IPS-15b (cell line): ENCODE results near the gene MED25.

Source experiments
- H3K27me3 ChIP-seq: one replicate; pipeline ENCODE4 v1.6.1; 2013; ENCODE audit warnings: low read length; ENCODE audit not compliant: control insufficient read depth, insufficient read depth
- H3K36me3 ChIP-seq: one replicate; pipeline ENCODE4 v1.6.1; 2013; ENCODE audit warnings: low read length; ENCODE audit not compliant: control insufficient read depth, insufficient read depth
- H3K4me1 ChIP-seq: one replicate; pipeline ENCODE4 v1.6.1; 2013; ENCODE audit warnings: mild to moderate bottlenecking, low read length; ENCODE audit not compliant: control insufficient read depth, insufficient read depth
- H3K4me3 ChIP-seq: one replicate; pipeline ENCODE4 v1.5.1; 2013; ENCODE audit warnings: low read depth, low read length
- H3K9ac ChIP-seq: one replicate; pipeline ENCODE4 v1.6.1; 2013; ENCODE audit warnings: low read depth, mild to moderate bottlenecking, low read length
- H3K9me3 ChIP-seq: one replicate; pipeline ENCODE4 v1.6.1; 2013; ENCODE audit warnings: mild to moderate bottlenecking, low read length; ENCODE audit not compliant: control insufficient read depth, insufficient read depth

Gene MED25

GRCh38 chr19:49838885-49839588 lies 20.9 kb downstream of the MED25 start:
- peaks cover 39% of the 10 kb centered on the region for H3K36me3 ChIP-seq
- no peak overlapping the region for H3K9ac ChIP-seq

GRCh38 chr19:49839713-49840112 lies 21.6 kb downstream of the MED25 start:
- peaks cover 33% of the 10 kb centered on the region for H3K36me3 ChIP-seq
- no peak overlapping the region for H3K4me3 ChIP-seq
- no peaks in the 10 kb centered on the region for H3K9me3 ChIP-seq
- H3K4me1 ChIP-seq, result no peaks in the 10 kb centered on the region
- no peak overlapping the region for H3K9ac ChIP-seq
- no peaks in the 10 kb centered on the region for H3K27me3 ChIP-seq

More at GRCh38 chr19:49838885-49839588, 20.9 kb downstream of the MED25 start:
- Histone ChIP-seq H3K9me3 (no peaks in the 10 kb centered on the region), H3K4me1 (no peaks in the 10 kb centered on the region), H3K27me3 (no peaks in the 10 kb centered on the region), H3K4me3 (no peak overlapping the region)

DNA sequence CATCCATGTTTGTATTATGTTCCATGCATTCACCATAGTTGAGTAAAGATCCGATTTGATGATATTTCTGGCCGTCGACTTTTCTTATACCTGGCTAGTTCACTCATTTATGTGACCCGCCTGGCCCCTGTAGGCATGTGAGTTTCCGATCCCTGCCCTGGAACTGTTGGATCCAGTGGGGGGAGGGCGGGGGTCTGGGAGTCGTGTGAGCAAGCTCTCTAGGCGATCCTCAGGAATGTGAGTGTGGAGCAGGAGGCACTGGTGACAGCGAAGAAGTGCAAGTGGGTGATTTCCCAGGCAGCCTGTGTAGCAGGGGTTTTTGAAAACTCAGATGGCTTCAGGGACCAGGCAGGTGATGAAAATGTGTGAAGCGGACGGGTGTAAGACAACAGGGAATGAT lies 22.2 kb downstream of the MED25 start:
- H3K4me3 ChIP-seq, result no peak overlapping the region
- no peaks in the 10 kb centered on the region for H3K9me3 ChIP-seq
- peaks cover 27% of the 10 kb centered on the region for H3K36me3 ChIP-seq
- H3K9ac ChIP-seq, result no peak overlapping the region
- no peaks in the 10 kb centered on the region for H3K4me1 ChIP-seq
- H3K27me3 ChIP-seq, result no peaks in the 10 kb centered on the region

GRCh38 chr19:49840736-49841249 lies 22.7 kb downstream of the MED25 start:
- H3K9me3 ChIP-seq, result no peaks in the 10 kb centered on the region
- H3K4me1 ChIP-seq, result no peaks in the 10 kb centered on the region
- no peak overlapping the region for H3K4me3 ChIP-seq
- no peak overlapping the region for H3K9ac ChIP-seq
- no peaks in the 10 kb centered on the region for H3K27me3 ChIP-seq
- H3K36me3 ChIP-seq, result peaks cover 24% of the 10 kb centered on the region

DNA sequence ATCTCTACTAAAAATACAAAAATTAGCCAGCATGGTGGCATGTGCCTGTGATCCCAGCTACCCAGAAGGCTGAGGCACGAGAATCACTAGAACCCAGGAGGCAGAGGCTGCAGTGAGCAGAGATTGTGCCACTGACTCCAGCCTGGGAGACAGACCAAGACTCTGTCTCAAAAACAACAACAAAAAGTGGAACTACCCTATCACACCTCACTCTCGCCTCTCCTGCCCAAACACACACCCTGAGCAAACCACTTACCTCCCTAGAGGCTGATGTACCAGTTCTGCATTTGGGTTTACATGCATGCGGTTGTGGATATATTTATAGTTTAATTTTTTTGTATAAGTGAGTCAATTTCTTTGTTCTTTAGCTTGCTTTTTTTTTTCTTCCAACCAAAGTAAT lies 25.2 kb downstream of the MED25 start:
- H3K36me3 ChIP-seq, result peaks cover 3% of the 10 kb centered on the region
- H3K9me3 ChIP-seq, result no peaks in the 10 kb centered on the region
- no peak overlapping the region for H3K9ac ChIP-seq
- no peaks in the 10 kb centered on the region for H3K27me3 ChIP-seq
- no peak overlapping the region for H3K4me3 ChIP-seq
- no peaks in the 10 kb centered on the region for H3K4me1 ChIP-seq

DNA sequence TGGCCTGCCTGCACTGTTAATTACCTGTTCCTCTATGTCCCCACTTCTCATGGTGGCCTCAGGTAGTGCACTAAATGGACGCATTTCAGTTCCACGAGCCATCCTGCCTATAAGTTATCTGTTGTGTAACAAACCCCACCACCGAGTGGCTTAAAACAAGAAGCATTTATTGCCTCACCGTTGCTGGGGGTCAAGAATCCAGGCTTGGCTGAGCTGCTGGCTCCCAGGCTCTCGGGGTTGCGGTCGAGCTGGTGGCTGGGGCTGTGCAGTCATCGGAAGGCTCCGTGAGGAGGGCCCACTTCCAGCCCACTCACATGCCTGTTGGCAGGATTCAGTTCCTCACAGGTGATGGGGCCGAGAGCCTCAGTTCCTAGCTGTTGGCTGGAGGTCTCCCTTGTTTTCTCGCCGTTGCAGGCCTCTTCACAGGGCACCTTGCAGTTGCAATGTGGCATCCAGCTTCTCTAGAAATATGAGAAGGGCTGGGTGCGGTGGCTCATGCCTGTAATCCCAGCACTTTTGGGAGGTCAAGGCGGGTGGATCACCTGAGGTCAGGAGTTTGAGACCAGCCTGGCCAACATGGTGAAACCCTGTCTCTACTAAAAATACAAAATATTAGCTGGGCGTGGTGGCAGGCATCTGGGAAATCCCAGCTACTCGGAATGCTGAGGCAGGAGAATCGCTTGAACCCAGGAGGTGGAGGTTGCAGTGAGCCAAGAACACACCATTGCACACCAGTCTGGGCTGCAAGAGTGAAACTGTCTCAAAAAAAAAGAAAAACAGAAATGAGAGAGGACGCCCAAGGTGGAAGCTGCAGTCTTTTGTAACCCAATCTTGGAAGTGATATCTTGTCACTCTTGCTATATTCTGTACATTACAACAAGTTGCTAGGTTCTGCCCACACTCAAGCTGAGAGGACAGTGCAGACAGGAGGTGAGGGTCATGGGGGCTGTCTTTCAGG lies 26.3 kb downstream of the MED25 start:
- Histone ChIP-seq H3K36me3 (no peaks in the 10 kb centered on the region), H3K4me1 (no peaks in the 10 kb centered on the region), H3K9me3 (no peaks in the 10 kb centered on the region)

DNA sequence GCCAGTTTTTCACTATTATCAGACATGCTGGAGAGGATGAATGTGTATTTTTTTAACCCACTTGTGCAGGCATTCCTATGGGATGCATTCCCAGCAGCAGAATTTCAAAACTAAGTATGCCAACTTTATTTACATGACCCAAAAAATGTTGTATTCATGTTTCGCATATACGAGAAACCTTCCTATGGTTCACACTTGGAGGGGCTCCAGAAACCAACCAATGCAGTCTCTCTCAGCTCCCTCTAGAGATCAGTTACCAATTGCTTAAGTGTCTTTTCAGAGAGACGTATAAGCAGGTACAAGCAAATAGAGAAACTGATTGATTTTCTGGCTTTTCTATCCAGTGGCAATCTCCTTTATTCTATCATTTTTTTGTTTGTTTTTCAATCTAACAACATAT lies 27.3 kb downstream of the MED25 start:
- Histone ChIP-seq H3K4me3 (no peak overlapping the region), H3K9me3 (no peaks in the 10 kb centered on the region), H3K9ac (no peak overlapping the region), H3K4me1 (no peaks in the 10 kb centered on the region), H3K36me3 (no peaks in the 10 kb centered on the region), H3K27me3 (no peaks in the 10 kb centered on the region)

More for the DNA sequence above, 26.3 kb downstream of the MED25 start:
- no peak overlapping the region for H3K4me3 ChIP-seq
- no peak overlapping the region for H3K9ac ChIP-seq
- no peaks in the 10 kb centered on the region for H3K27me3 ChIP-seq

- no peaks in the 10 kb centered on the region for H3K9me3 ChIP-seq
- H3K4me3 ChIP-seq, result no peak overlapping the region
- no peaks in the 10 kb centered on the region for H3K36me3 ChIP-seq
- no peaks in the 10 kb centered on the region for H3K4me1 ChIP-seq
- H3K9ac ChIP-seq, result no peak overlapping the region
- no peaks in the 10 kb centered on the region for H3K27me3 ChIP-seq
These were observed 28.3 kb downstream of the MED25 start for GRCh38 chr19:49846408-49846807.

DNA sequence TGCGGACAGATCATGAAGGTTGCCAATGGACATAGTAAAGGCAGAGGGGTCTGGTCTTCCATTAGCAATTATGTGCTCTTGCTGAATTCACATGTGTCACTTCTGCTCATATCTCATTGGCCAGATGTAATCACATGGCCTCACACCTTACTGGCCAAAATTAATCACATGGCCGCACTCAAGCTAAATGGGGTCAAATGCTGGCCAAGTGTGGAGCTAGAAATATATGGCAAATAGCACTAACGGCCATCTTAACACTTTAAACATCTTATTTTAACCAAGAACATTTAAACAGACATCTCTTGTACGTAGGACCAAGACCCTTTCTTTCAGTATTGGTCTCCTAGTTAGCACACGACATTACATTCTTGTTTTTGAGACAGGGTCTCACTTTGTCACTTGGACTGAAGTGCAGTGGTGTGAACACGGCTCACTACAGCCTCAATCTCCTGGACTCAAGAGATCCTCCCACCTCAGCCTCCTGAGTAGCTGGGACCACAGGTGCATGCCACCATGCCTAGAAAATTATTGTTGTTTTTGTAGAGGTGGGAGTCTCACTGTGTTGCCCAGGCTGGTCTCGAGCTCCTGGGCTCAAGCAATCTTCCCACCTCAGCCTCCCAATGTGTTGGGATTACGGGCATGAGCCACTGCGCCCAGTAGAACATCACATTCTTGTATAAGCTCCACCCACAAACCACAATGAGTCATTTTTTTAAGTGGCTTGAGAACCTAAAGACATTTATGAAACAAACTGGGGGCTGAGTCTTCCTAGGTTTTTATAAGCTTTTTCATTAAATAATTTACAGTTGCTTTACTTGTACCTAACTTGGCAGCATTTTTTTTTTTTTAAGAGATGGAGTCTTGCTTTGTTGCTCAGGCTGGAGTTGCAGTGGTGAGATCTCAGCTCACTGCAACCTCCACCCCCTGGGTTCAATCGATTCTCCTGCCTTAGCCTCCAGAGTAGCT lies 29.9 kb downstream of the MED25 start:
- no peak overlapping the region for H3K9ac ChIP-seq
- H3K4me3 ChIP-seq, result no peak overlapping the region
- no peaks in the 10 kb centered on the region for H3K9me3 ChIP-seq
- H3K4me1 ChIP-seq, result peaks cover 5% of the 10 kb centered on the region
- no peaks in the 10 kb centered on the region for H3K27me3 ChIP-seq
- H3K36me3 ChIP-seq, result no peaks in the 10 kb centered on the region

DNA sequence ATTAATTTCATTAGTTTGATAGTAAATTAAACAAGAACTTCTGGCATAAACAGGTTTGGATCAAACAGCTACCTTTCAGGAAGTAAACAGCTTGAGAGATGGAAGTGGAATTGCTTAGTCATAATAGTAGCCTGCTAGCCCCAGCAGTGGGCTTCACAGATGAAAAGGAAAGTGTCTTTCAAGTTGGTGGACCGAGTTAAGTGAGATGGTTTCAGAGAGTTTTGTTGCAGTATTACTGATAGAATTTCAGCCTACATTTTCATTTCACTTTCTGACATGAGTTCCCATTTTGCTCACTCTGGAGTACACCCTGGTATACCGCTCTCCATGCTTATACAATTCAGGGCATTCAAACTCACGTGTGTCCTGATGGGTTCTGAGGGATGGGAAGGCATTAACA lies 30.8 kb downstream of the MED25 start:
- Histone ChIP-seq H3K9me3 (no peaks in the 10 kb centered on the region), H3K36me3 (no peaks in the 10 kb centered on the region), H3K4me3 (no peak overlapping the region), H3K4me1 (peaks cover 6% of the 10 kb centered on the region), H3K27me3 (no peaks in the 10 kb centered on the region), H3K9ac (no peak overlapping the region)
